ENCODE data around the gene RAB37. TPM values are rescaled to one million over a fixed set of nuclear protein-coding genes. Genes with fewer than 3 reads are reported as not detected.

Gene RAB37
- polyA plus RNA-seq, 1 of the 3 experiments (the other 2 are of a cell fraction), result 0.25 TPM

DNA sequence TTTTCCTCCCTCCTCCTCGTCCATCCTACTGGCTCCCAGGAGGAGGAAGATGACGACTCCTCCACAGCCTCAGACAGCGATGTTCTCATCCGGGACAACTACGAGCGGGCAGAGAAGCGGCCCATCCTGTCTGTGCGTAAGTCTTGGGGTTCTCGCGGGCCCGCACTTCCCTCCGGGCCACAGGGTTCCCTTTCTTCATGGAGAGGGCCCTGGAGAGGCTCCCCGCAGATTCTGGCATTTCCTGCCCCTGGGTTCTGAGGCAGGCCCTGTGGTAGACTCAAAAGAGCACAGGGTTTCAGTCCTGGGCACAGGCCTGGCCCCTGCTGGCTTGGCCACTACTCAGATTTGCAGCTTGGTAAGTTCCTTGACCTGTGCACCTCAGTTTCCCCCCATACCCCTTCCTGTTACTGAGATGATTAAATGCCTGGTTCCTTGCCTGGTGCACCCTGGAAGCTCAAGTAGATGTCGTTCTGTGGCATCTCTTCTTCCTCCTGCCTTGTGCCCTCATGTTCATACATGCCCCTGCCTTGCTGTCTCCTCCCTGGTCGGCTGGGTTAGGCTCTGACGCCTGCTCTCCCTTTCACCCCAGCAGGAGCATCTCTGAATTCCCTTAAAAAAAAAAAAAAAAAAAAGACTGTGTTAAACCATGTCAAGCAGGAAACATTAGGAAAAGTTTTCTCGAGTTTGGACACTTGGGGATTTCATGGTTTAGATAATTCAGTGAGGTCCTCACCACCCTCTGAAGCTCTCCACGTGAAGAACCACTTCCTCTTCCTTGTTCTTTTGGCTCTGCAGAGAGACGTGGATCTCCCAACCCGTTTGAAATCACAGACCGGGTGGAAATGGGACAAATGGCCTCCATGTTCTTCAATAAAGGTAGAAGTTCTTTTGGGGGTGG lies 53.4 kb downstream of the RAB37 start:
- H3K9me3 ChIP-seq, result no peaks in the 10 kb centered on the region
- no peaks in the 10 kb centered on the region for H3K27me3 ChIP-seq (ENCODE audit: insufficient read depth)
- no peak overlapping the region for H2AFZ ChIP-seq (ENCODE audit: low read depth)
- H3K4me2 ChIP-seq, result no peak overlapping the region
- no peaks in the 10 kb centered on the region for H3K79me2 ChIP-seq (ENCODE audit: insufficient read depth)
- DNase-seq, result no peak
- H3K9me2 ChIP-seq, result no peaks in the 10 kb centered on the region
- WGBS (ENCODE audit: low lambda C conversion rate), result 82% methylated on average over 21 of the region's 21 CpGs
- no peak overlapping the region for H3K4me3 ChIP-seq (ENCODE audit: low read depth in 2 of 2, low read length in 1 of 2)
- H3K36me3 ChIP-seq (replicated peaks in 1 of 2; ENCODE audit: control insufficient read depth in 1 of 2, insufficient read depth in 2 of 2, low read length in 1 of 2), result peaks cover 26 to 50% of the 10 kb centered on the region in 2 experiments
- CTCF ChIA-PET, result interaction anchor here (0.6 to 98.1 kb wide), 31 partner anchors 14 to 233 kb away, joined by 3 to 3869 read pairs (median 4); partner anchors contain the start of genes FADS6, FDXR, GRIN2C and MRPL58
- no peaks in the 10 kb centered on the region for H3F3A ChIP-seq (replicated peaks; ENCODE audit: insufficient read depth)
- TF ChIP-seq RXRA (IDR thresholded peaks at IDR 0.05; ENCODE audit: borderline replicate concordance, low read depth), result no peak
- TF ChIP-seq EZH2phosphoT487 (IDR thresholded peaks at IDR 0.05; ENCODE audit: borderline replicate concordance, low read depth), result no peak
- no peak for TF ChIP-seq SIN3A (IDR thresholded peaks at IDR 0.05; ENCODE audit: borderline replicate concordance, low read depth, low read length)
- TF ChIP-seq EP300 (IDR thresholded peaks at IDR 0.05; ENCODE audit: borderline replicate concordance in 1 of 2, low read depth in 1 of 2, low read length in 1 of 2), result no peak
- TF ChIP-seq RAD21 (IDR thresholded peaks at IDR 0.05; ENCODE audit: low read length), result no peak
- TF ChIP-seq GABPA (IDR thresholded peaks at IDR 0.05; ENCODE audit: low read depth), result no peak
- TF ChIP-seq FOSL2 (IDR thresholded peaks at IDR 0.05; ENCODE audit: borderline replicate concordance, low read depth), result no peak
- TF ChIP-seq ELF1 (IDR thresholded peaks at IDR 0.05), result no peak
- no peak for TF ChIP-seq SMC3 (IDR thresholded peaks at IDR 0.05; ENCODE audit: low read depth, low read length)
- TF ChIP-seq GATA2 (CRISPR knock-in tag; IDR thresholded peaks at IDR 0.05), result no peak
- TF ChIP-seq TCF12 (IDR thresholded peaks at IDR 0.05), result no peak
- TF ChIP-seq, protein P1, sequence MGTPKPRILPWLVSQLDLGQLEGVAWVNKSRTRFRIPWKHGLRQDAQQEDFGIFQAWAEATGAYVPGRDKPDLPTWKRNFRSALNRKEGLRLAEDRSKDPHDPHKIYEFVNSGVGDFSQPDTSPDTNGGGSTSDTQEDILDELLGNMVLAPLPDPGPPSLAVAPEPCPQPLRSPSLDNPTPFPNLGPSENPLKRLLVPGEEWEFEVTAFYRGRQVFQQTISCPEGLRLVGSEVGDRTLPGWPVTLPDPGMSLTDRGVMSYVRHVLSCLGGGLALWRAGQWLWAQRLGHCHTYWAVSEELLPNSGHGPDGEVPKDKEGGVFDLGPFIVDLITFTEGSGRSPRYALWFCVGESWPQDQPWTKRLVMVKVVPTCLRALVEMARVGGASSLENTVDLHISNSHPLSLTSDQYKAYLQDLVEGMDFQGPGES (IDR thresholded peaks at IDR 0.05; ENCODE audit: low read depth, low read length), result no peak
- no peak for TF ChIP-seq JUND (IDR thresholded peaks at IDR 0.05)
- TF ChIP-seq NFIC (IDR thresholded peaks at IDR 0.05; ENCODE audit: borderline replicate concordance), result no peak
- TF ChIP-seq, protein P2, sequence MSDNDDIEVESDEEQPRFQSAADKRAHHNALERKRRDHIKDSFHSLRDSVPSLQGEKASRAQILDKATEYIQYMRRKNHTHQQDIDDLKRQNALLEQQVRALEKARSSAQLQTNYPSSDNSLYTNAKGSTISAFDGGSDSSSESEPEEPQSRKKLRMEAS (IDR thresholded peaks at IDR 0.05; ENCODE audit: low read depth), result no peak
- TF ChIP-seq FOXJ3 (CRISPR knock-in tag; IDR thresholded peaks at IDR 0.05), result no peak
- no peak for TF ChIP-seq FOXM1 (IDR thresholded peaks at IDR 0.05; ENCODE audit: low read depth)
- TF ChIP-seq TEAD4 (IDR thresholded peaks at IDR 0.05; ENCODE audit: borderline replicate concordance, insufficient read depth), result no peak
- H3K9ac ChIP-seq, result no peak overlapping the region
- no peak overlapping the region for H3K27ac ChIP-seq (ENCODE audit: low read depth in 2 of 2, low read length in 1 of 2)
- H3K4me1 ChIP-seq (ENCODE audit: control insufficient read depth in 1 of 2, insufficient read depth in 2 of 2, low read depth in 1 of 2, low read length in 1 of 2), result no peaks in the 10 kb centered on the region; a peak in 1 of 4 replicates
- POLR2A ChIA-PET, result interaction anchor here (1.4 kb wide), 1 partner anchor 17 kb away, joined by 5 read pairs; no protein-coding TSS in a partner anchor
- no peaks in the 10 kb centered on the region for H4K20me1 ChIP-seq (ENCODE audit: insufficient read depth)

All from SK-N-SH (cell line).